ENCODE measurements around the gene CDC14B.
"Not testable (repeated sequence)": the region's sequence is repeated elsewhere in the genome, so short reads cannot be mapped to it uniquely, and the experiment has no call there.

CDC14B gene

GRCh38 chr9:96540106-96540505 lies 79.5 kb downstream of the CDC14B start:
- no peak for DNase-seq (ENCODE audit: low read depth)

- no peak for DNase-seq (ENCODE audit: low read depth)
These were observed 87.5 kb downstream of the CDC14B start for GRCh38 chr9:96532173-96532572.

GRCh38 chr9:96524764-96525163 lies 94.9 kb downstream of the CDC14B start:
- DNase-seq (ENCODE audit: low read depth): no peak

- no peak for DNase-seq (ENCODE audit: low read depth)
These were observed 95.6 kb downstream of the CDC14B start for GRCh38 chr9:96524045-96524444.

- DNase-seq (ENCODE audit: low read depth): no peak
These were observed 96.3 kb downstream of the CDC14B start for GRCh38 chr9:96523374-96523773.

GRCh38 chr9:96522366-96522765 lies 97.3 kb downstream of the CDC14B start:
- DNase-seq (ENCODE audit: low read depth): no peak

GRCh38 chr9:96519787-96520186 lies 99.9 kb downstream of the CDC14B start:
- no peak for DNase-seq (ENCODE audit: low read depth)

- no peak for DNase-seq (ENCODE audit: low read depth)
These were observed 100.5 kb downstream of the CDC14B start for GRCh38 chr9:96519095-96519494.

GRCh38 chr9:96515621-96516470 lies 103.8 kb downstream of the CDC14B start:
- DNase-seq (ENCODE audit: low read depth): no peak

- no peak for DNase-seq (ENCODE audit: low read depth)
These were observed 104.9 kb downstream of the CDC14B start for GRCh38 chr9:96514800-96515158.

- DNase-seq (ENCODE audit: low read depth): no peak
These were observed 105.4 kb downstream of the CDC14B start for GRCh38 chr9:96514108-96514799.

- no peak for DNase-seq (ENCODE audit: low read depth)
These were observed 106.0 kb downstream of the CDC14B start for GRCh38 chr9:96513622-96514021.

- DNase-seq (ENCODE audit: low read depth): no peak
These were observed 107.4 kb downstream of the CDC14B start for GRCh38 chr9:96512240-96512639.

- DNase-seq (ENCODE audit: low read depth): no peak
These were observed 109.4 kb downstream of the CDC14B start for GRCh38 chr9:96510258-96510657.

GRCh38 chr9:96509848-96510247 lies 109.8 kb downstream of the CDC14B start:
- no peak for DNase-seq (ENCODE audit: low read depth)

GRCh38 chr9:96509026-96509425 lies 110.6 kb downstream of the CDC14B start:
- DNase-seq (ENCODE audit: low read depth): no peak

GRCh38 chr9:96508227-96508940 lies 111.3 kb downstream of the CDC14B start:
- DNase-seq (ENCODE audit: low read depth): no peak

- no peak for DNase-seq (ENCODE audit: low read depth)
These were observed 114.2 kb downstream of the CDC14B start for GRCh38 chr9:96505316-96505991.

GRCh38 chr9:96503918-96504317 lies 115.7 kb downstream of the CDC14B start:
- no peak for DNase-seq (ENCODE audit: low read depth)

- DNase-seq (ENCODE audit: low read depth): not testable (repeated sequence)
These were observed 116.3 kb downstream of the CDC14B start for GRCh38 chr9:96503374-96503748.

- DNase-seq (ENCODE audit: low read depth): no peak
These were observed 116.9 kb downstream of the CDC14B start for GRCh38 chr9:96502539-96503373.
